Coronary artery (tissue), 2 donors: ENCODE measurements around the gene MRPL20.
"Not testable (repeated sequence)": the region's sequence is repeated elsewhere in the genome, so short reads cannot be mapped to it uniquely, and the experiment has no call there.

Source experiments
- DNase-seq: peaks from one replicate; pipeline ENCODE4 v3.0.0-alpha.2; 2017; ENCODE audit warnings: low spot score
- H3K27ac ChIP-seq, 2 donors: fragments of 200-600 bp; sonication (generic); one replicate each; pipeline ENCODE4 v1.5.1; 2016 to 2019
- H3K4me3 ChIP-seq: fragments of 200-600 bp; sonication (generic); 2 replicates; pipeline ENCODE4 v1.5.1; 2016; ENCODE audit warnings: mild to moderate bottlenecking, moderate library complexity
- CTCF ChIP-seq: fragments of 200-600 bp; sonication (generic); IDR thresholded peaks from one replicate; pipeline ENCODE4 v1.5.1; 2019; ENCODE audit warnings: antibody characterized with exemption

The MRPL20 gene

GRCh38 chr1:1388078-1388472 lies 19.0 kb downstream of the MRPL20 start:
- no peak for TF ChIP-seq CTCF
- no peak for DNase-seq
- Histone ChIP-seq H3K4me3 (no peak overlapping the region), H3K27ac (no peak overlapping the region)

- Histone ChIP-seq H3K27ac (no peak overlapping the region), H3K4me3 (no peak overlapping the region)
- no peak for DNase-seq
- no peak for TF ChIP-seq CTCF
Observed at GRCh38 chr1:1387098-1388077, 19.7 kb downstream of the MRPL20 start.

- TF ChIP-seq CTCF = no peak
- no peak for DNase-seq
- H3K4me3 ChIP-seq = no peak overlapping the region
- no peak overlapping the region for H3K27ac ChIP-seq
Observed at GRCh38 chr1:1385931-1386330, 21.2 kb downstream of the MRPL20 start.

- H3K4me3 ChIP-seq, DNase-seq, H3K27ac ChIP-seq: not testable (repeated sequence)
Observed at GRCh38 chr1:1385339-1385738, 21.8 kb downstream of the MRPL20 start.

GRCh38 chr1:1381294-1381693 lies 25.8 kb downstream of the MRPL20 start:
- no peak overlapping the region for H3K27ac ChIP-seq
- no peak for DNase-seq
- no peak overlapping the region for H3K4me3 ChIP-seq
- no peak for TF ChIP-seq CTCF

GRCh38 chr1:1380860-1381259 lies 26.2 kb downstream of the MRPL20 start:
- no peak for DNase-seq
- TF ChIP-seq CTCF = no peak
- no peak overlapping the region for H3K27ac ChIP-seq

GRCh38 chr1:1377540-1378205 lies 29.4 kb downstream of the MRPL20 start:
- no peak for DNase-seq
- H3K27ac ChIP-seq = no peak overlapping the region
- H3K4me3 ChIP-seq = no peak overlapping the region
- TF ChIP-seq CTCF = no peak

More at GRCh38 chr1:1380860-1381259, 26.2 kb downstream of the MRPL20 start:
- no peak overlapping the region for H3K4me3 ChIP-seq
